Activated CD8-positive, alpha-beta memory T cell treated with anti-CD3 and anti-CD28 coated beads for 24 hours (primary cell): ENCODE results near the gene CNTNAP2.

Source experiments
- DNase-seq: peaks from one replicate; pipeline ENCODE4 v3.0.0-alpha.2; 2020

CNTNAP2 gene

DNA sequence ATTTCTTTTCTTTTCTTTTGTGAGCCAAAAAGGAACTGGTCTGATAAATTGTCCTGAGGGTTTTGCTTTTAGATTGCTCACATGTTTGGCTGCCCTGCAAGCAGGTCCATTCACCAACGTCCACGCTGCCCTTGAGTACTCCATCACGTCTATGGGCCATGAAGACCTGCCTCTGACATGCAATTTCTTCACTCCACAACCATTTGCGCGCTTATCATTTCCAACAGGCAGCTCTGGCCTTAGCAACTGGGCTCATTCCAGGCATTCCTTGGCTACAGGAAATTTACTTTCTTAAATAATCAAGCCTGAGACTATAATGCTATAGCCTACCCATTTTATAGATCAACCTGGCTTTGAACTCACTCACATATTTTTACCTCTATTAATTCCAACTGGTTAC, 2065.7 kb downstream of the CNTNAP2 start:
- no peak for DNase-seq

GRCh38 chr7:148185041-148185440, 2068.4 kb downstream of the CNTNAP2 start:
- DNase-seq = no peak

- DNase-seq = no peak
Observed at GRCh38 chr7:148187471-148187870, 2070.9 kb downstream of the CNTNAP2 start.

GRCh38 chr7:148191391-148192065, 2074.9 kb downstream of the CNTNAP2 start:
- no peak for DNase-seq

GRCh38 chr7:148192491-148192890, 2075.9 kb downstream of the CNTNAP2 start:
- DNase-seq = no peak

DNA sequence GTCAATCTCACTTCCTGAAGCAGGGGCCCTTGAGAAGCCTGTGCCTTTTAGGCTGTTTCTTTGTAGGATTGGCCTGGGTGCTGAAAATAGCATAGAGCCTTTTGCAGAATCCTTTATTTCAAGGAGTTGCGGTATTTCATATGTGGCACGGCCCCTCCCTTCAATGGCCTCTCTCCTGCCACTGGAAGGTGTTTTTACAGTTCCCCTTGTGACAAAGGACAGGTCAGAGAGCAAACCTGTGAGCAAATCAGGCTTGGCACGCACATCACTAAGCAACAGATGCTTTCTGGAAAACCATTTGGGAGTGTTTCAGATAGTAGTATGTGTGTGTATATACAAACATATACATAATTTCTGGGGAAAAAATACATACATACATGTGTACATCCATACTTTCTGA, 2085.4 kb downstream of the CNTNAP2 start:
- DNase-seq = no peak

GRCh38 chr7:148204639-148205304, 2088.2 kb downstream of the CNTNAP2 start:
- DNase-seq = no peak

DNA sequence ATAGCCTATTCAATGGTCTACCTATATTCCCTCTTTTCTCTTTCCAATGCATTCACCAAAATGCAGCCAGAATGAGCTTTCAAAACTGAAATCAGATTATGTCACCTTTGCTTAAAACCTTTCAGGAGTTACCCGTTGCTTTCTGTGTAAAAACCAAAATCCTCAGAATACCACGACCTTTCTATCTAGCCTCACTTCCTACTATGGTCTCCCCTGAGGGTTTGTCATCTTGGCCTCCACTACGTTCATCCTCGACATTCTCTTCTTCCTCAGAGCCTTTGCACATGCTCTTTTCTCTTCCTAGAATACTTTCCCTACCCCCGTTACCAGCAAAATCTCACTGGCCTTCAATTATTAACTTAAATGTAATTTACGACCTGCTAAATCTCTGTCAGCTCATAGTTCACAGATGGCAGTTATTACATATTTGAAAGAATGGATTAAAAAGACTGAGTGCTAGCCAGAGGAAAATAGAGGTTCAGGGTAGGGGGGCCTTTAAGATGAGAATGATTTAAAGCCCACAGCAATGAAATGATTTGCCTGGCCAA, 2093.1 kb downstream of the CNTNAP2 start:
- DNase-seq = no peak

DNA sequence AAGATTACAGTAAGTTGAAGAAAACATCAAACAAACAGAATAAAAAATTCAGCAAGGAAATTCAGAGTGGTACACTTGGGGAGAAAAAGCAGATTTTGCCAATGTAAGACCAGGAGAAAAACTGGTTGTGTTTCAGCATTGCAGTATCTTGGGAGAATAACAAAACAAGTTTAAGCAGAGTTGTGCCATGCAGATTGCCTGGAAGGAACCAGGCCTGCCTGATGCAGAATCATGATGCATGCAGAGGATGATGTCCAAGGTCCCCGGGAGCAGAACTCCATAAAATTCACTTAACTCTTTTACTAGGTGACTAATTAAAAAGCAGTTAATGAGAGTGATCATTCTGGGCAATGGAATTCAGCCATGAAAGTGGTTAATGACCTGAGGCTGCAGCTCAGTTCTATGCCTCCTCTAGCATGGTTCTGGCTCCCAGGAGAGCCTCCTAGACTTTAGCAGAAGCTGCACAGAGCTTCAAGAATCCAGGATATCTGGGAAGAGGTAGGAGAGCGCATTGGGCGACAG, 2094.3 kb downstream of the CNTNAP2 start:
- DNase-seq = no peak

GRCh38 chr7:148211740-148212151, 2095.1 kb downstream of the CNTNAP2 start:
- DNase-seq = no peak

DNA sequence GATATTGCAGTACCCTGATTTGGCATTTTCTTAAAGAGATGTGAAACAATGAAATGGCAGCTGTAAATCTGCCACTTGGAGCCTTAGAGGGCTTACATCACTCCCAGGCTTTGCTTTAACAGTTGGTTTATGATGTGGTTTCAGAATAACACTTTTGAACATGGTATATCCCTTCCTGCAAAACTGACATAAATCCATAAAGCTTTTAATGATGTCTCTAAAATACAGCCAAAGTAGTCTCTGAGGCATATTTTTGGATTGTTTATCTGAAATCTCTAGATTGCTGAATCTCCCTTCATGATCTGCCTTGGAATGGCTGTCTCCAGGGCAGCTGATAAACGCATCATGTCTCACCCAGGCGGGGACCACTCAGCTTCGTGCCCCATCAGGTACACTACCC, 2096.1 kb downstream of the CNTNAP2 start:
- no peak for DNase-seq

- DNase-seq = no peak
Observed at GRCh38 chr7:148214101-148214500, 2097.5 kb downstream of the CNTNAP2 start.

DNA sequence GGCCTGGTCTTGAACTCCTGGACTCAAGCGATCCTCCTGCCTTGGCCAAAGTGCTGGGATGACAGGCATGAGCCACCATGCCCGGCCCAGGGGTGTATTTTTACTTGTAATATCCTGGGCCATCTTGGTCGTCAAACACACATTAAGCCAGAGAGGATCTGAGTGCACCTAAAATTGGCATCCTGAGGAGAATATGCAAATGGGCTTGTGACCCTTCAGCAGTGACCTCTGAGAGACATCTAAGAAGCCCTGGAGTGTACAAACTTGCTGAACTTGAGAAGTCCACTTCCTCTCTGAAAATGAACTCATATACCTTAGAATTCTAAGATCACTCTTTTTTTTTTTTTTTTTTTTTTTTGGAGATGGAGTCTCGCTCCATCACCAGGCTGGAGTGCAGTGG, 2102.0 kb downstream of the CNTNAP2 start:
- DNase-seq = no peak

- DNase-seq = no peak
Observed at GRCh38 chr7:148222721-148223120, 2106.1 kb downstream of the CNTNAP2 start.

DNA sequence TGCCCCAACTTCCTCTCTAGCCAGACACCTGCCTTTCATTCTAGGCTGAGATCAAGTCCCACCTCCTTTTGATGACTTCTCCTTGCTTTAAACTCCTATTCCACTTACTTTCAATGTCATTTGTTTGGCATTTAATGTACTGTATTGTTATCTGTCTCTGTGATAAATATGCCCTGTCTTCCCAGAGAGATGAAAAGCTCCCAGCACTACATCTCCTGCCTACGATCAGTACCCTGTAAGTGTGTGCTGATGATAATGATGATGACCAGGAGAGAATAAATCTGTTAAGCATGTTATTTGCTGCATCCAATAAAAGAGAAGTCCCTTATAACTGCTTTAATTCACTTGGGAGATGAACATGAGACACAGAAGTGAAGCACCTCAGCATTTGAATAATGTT, 2106.6 kb downstream of the CNTNAP2 start:
- no peak for DNase-seq

- no peak for DNase-seq
Observed at GRCh38 chr7:148223738-148224137, 2107.1 kb downstream of the CNTNAP2 start.

GRCh38 chr7:148230296-148230695, 2113.7 kb downstream of the CNTNAP2 start:
- no peak for DNase-seq

- no peak for DNase-seq
Observed at GRCh38 chr7:148230883-148231282, 2114.3 kb downstream of the CNTNAP2 start.

DNA sequence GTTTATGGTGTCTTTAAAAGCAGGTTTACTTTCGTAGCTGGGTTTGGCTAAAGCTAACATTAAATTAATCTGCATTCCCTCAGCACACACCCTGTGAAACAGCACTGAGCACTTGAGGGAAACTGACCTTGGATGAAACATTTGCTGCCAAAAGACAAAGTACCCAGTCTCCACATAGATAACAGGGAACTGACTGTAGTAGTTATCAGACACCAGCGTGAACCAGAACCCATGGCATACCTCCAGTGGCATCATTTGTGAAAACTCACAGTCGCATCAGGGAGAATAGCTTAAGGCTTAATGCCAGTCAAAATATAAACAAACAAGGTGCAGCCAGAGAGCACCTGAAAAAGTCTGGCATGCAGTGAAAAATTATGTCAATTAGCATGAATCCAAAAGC, 2116.2 kb downstream of the CNTNAP2 start:
- no peak for DNase-seq

DNA sequence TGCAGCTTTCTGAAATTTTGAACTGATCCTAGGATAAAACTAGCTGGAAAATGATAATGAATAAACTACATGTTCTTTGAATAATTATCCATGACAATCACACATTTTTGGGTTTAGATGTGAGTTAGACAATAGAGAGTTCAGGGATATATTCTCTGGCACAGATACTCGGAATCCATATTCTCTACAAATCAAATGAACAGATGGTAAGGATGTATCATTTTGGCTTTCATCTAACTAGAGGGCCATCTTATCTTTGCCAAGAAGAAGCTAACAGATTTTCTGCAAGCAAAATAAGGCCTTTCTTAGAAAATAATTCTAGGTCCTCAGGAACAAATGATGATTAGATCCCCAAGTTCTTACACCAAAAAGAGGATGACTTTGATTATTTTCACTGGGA, 2118.1 kb downstream of the CNTNAP2 start:
- no peak for DNase-seq

GRCh38 chr7:148238761-148239325, 2122.2 kb downstream of the CNTNAP2 start:
- no peak for DNase-seq

- DNase-seq = no peak
Observed at GRCh38 chr7:148241700-148242293, 2125.2 kb downstream of the CNTNAP2 start.

- no peak for DNase-seq
Observed at GRCh38 chr7:148242294-148242821, 2125.8 kb downstream of the CNTNAP2 start.
